NCI-H1930 (cell line): ENCODE results near the gene FUT2.
A peak's percentile ranks its signal among the peaks of the same experiment; 100 is the strongest.
"Not testable (repeated sequence)": the region's sequence is repeated elsewhere in the genome, so short reads cannot be mapped to it uniquely, and the experiment has no call there.

Experiments
- DNase-seq, 2 experiments: peaks; one replicate each; lab custom pipeline; 2025; lab: John Stamatoyannopoulos, UW

The FUT2 gene

DNA sequence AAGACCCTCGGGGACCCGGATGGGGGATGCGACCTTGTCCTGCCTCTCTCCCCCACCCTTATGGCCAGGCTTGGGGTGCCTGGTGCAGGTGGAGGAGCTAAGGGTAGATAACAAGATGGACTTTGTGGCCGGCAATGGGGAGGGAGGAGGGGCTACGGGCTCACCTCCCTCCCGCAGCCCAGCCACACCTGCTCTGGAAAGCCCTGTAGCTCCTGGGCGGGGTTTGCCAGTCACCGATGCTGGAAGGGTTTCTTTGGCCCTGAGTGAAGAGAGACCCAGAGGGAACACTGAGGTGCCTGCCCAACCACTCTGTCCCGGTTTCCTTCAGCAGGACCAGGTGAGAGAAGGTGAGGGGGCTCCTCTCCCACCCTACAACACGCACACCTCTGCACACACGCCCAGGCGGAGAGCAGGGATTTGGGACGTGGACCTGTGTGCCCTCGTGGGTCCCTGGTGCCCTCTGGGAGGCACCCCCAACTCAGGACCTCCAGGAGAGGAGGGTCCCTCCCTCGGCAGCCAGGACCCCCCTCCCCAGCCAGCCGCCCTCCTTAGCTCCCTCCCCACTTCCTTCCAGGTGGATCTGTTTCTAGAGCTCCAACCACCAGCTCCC lies at the start of gene FUT2:
Gene FUT2, plus strand, starts transcription at position 229 of the 610 bp plus-strand sequence. CDS start 6,986 bp downstream, outside the sequence.
- no peak for DNase-seq

DNA sequence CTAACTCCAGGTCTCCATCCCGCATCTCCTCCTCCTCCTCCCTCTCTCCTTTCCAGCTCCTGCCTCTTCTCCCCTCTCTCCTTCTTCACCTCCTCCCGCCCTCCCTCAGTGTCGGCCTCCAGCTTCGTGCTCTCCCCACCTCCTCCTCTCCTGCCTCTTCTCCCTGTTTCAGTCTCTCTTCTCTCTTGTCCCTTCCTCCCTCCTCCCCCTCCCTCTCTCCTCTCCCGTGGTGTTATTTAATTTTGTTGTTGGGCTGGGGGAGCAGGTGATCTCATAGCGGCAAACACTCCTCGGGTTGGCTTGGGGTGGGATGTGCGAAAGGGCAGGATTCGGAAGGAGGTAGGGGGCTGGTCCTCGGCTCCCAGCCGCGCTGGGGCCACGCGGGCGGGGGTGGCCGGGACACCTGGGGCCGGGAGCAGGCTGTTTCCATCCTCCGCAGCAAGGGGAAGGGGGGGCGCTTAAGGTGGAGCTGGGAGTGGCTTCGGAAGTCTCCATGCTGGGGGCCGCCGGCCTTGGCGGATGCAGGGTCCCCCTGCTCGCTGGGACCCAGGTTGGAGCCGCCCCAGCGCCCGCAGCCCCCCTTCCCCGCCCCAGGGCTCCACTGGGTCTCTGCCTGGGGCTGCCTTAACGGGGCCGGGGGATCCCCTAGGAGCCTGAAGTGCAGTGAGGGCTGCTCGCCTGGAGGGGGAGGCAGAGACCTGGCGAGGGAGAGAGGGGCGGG lies 49.6 kb upstream of the FUT2 start, which contains the start of gene CA11:
Gene CA11, minus strand, starts transcription at position 187 of the 721 bp plus-strand sequence. CDS start 555 bp downstream, outside the sequence.
- DNase-seq = peak; percentile 90 to 91

DNA sequence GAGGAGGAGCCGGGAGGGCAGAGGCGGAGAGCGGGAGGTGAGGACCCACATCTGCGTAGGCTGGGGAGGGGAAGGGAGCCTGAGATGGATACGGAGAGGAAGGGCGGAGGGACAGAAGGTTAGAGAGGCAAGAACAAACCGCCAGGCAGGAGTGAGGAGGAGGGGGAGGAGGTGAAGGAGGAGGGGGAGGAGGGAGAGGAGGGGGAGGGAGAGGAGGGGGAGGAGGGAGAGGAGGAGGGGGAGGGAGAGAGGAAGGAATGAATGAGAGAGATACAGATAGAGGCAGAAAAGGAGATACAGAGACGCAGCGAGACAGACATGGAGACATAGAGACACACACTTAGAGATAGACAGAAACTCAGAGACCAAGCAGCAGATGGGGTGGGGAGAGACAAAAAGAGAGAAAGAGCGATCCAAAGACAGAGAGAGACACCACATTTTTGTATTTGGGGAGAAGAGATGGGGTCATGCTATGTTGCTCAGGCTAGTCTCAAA lies 49.0 kb upstream of the FUT2 start:
- DNase-seq = no peak

DNA sequence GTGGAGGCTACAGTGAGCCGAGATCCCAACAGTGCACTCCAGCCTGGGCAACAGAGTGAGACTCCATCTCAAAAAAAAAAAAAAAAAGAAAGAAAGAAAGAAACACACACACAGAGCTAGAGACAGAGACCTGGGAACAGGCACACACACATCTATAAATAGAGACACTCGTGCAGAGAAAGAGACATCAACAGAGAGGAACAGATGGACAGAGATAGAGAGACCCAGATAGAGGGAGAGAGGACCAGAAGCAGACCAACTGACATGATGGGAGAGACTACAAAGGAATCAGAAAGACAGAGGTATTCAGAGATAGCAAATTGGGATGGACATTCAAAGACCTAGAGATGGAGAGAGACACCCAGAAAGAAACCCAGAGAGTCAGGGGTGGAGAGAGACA lies 47.6 kb upstream of the FUT2 start:
- no peak for DNase-seq

DNA sequence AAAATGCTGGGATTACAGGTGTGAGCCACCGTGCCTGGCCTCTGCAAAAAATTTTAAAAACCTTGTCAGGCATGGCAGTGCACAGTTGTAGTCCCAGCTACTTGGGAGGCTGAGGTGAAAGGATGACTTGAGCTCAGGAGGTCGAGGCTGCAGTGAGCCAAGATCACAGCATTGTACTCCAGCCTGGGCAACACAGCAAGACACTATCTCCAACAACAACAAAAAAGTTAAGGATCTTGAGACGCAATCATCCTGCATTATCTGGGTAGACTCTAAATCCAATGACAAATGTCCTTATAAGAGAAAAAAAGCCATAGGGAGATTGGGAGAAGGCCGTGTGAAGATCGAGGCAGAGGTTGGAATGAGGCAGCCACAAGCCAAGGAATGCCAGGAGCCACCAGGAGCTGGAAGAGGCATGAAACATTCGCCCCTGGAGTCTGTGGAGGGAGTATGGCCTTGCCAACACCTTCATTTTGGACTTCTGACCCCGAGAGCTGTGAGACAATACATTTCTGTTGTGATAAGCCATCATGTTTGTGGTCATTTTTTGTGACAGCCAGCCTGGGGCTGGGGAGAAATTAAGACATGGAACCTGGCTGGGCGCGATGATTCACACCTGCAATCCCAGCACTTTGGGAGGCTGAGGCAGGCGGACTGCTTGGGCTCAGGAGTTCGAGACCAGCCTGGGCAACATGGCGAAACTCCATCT lies 44.6 kb upstream of the FUT2 start:
- no peak for DNase-seq

DNA sequence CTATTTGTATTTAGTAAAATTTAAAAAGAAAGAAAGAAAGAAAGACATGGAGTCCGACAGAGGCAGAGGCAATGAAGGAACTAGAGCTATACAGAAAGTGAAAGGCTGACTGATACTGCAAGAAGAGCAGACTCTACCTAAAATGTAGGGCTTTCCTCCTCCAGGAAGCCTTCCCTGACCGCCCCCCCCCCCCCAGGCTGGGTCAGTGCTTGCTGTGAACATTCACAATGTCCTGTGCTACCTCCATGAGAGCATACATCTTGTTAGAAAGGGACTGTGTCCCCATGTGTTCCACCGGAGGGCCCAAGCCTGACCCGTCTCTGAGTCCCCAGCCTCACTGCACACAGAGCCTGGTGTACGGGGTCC lies 44.1 kb upstream of the FUT2 start:
- DNase-seq = no peak

DNA sequence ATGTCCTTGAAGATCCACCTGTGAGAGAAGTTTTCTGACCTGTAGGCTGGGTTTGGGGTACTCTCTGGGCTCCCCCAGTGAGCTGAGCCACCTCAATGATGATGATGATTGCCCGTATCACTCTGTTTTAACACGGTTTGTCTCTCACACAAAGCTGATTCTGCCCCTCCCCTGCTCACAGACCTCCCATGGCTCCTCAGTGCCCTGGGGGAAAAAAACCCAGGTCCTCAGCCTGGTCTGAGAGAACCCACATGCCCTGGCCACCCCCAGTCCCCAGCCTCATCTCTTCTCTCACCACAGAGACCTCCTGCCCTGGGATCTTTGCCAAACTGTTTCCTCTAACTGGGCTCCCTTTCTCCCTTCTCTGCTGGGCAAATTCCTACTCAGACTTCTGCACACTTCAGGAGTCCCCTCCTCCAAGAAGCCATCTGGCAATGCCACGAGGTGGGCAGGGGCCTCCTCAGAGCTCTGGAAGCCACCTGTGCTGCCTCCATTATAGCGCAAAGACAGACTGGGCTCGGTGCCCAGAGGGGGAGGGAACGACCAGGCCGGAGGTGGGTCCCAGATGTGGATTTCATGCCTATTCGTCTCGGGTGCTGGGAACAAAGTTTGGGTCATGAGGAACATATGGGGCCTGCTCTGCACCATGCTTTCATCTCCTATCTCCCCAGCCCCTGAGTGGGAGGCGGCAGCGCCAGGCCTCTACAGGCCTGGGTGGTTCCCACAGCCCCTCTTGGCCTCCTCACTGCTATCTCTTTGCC lies 41.3 kb upstream of the FUT2 start:
- no peak for DNase-seq

DNA sequence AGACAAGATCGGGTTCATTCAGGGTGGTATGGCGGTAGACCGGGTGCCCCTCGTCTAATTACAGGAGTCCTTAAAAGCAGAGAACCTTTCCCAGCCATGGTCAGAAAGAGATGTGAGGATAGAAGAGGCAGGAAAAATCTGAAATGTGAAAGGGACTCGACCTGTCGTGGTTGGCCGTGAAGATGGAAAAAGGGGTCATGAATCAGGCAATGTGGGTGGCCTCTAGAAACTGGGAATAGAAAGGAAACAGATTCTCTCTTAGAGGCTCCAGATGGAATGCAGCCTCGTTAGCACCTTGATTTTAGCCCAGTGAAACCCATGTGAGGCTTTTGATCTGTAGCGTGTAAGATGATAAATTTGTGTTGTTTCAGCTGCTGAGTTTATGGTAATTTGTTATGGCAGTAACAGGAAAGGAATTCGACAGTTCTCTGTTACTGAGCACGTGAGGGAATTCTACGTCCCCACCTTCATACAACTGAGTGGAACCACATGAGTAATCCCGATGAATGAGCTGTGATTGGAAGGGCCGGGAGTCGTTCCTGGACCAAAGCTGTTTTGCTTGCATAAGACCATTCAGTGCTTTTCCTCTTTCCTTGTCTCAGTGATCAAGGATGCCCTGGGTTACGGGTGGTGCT lies 38.8 kb upstream of the FUT2 start:
- DNase-seq = no peak

DNA sequence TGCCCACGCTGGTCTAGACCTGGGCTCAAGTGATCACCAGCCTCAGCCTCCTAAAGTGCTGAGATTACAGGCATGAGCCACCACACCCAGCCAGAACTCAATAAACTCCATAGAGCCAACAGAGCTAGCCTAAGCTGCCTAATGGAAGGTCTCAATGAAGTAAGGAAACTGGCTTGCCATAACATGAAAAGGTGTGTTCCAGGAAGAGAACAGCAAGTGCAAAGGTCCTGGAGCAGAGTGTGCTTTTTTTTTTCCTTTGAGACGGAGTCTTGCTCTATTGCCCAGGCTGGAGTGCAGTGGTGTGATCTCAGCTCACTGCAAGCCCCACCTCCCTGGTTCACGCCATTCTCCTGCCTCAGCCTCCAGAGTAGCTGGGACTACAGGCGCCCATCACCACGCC lies 37.9 kb upstream of the FUT2 start:
- DNase-seq = not testable (repeated sequence)

DNA sequence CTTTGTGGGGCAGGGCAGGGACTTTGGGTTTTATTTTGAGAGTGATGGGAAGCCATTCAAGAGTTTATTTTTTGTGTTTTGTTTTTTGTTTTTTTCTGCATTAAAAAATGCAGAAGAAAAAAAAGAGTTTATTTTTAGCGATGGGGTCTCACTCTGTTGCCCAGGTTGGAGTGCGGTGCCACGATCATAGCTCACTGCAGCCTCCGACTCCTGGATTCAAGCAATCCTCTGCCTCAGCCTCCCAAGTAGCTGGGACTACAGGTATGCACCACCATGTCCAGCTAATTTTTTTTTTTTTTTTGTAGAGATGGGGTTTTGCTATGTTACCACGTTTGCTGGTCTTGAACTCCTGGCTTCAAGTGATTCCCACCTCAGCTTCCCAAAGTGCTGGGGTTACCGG lies 37.3 kb upstream of the FUT2 start:
- DNase-seq = no peak

DNA sequence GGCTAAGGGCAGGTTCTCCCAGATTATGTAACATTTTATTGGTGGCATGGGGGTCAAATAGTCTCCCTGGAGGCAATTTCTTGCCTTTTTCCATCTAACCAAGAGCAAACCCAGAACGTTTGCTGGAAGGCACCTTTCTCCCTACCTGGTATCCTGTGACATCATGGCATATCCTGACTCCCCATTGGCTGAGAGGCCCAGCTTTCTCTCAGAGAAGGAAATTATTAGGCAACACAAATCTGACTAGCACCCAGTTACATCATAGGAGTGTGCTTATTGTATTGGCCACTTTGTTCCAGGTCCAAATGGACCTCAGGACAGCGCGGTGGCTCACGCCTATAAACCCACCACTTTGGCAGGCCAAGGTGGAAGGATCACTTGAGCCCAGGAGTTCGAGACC lies 36.0 kb upstream of the FUT2 start:
- DNase-seq = no peak

DNA sequence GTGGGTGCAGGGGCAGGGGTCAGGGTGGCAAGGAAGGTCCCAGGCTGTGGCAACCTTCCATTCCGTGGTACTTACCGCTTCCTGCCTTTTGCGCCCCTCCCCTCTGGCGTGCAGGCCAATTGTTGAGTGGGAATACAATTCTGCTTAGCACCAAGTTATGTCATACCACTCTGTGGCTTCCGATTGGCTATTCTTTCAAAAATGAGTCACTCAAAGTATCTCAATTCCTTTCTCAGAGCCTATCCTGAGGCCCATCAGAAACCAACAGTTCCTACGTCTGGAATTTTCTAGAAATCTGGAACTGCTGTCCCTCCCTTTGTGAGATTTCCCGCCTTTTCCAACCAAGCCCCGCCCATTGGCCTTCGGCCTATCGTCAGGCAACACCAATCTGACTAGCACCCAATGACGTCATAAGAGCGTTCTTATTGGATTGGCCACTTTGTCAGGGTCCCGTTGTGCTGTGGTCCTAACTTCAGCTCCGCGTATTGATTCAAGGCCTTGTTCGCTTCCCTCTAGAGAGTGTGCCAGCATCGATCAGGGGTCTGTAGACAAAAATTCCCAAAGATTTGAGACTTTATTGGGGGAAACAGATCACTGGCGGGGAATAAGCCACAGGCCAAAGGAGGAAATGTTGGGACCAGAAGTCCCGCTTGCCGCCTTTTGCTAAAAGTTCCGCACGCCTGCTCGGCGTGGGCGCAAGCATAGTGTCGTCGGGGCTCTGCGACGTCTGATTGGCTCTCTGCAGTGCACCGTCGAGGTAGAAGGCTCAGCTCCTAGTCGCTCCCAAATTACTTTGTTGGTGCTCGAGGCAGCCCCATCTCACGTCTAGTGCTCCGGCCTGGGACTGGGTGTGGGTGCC lies 34.7 kb upstream of the FUT2 start:
- peak; percentile 86 to 95 for DNase-seq

DNA sequence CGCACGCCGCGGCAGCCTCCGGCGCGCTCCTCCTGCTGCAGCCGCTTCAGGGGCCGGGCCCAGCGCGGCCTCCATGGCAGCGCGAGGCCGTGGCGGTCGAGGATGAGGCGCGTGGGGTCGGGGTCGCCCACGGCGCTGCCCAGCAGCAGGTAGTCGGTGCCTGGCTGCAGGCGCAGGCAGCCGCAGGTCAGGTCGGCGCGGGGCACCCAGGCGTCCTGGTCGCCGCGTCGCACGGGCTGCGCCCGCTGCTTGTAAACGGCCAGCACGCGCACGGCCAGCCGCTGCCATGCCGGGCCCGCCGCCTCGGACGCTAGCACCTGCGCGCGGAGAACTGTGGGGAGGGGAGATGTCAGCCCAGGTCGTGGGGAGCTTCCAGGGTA lies 34.1 kb upstream of the FUT2 start:
- DNase-seq = no peak

DNA sequence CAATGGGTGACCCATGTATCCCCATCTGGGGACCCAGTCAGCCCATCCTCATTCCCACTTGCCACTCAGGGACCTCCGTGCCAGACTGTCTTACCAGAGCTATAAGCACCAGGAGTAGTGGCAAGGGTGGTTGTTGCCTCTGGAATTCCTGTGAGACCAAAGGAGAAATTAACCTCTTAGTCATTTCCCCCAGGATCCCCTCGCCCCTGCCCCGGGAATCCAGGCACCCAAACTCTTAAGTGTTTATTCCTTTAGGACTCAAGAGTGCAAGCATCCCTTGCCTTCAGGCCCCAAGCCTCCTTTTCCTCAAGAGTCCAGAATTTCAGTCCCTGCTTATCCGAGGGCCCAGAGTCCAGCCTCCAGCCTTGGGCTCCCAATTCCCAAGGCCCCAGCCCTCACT lies 32.1 kb upstream of the FUT2 start:
- no peak for DNase-seq

DNA sequence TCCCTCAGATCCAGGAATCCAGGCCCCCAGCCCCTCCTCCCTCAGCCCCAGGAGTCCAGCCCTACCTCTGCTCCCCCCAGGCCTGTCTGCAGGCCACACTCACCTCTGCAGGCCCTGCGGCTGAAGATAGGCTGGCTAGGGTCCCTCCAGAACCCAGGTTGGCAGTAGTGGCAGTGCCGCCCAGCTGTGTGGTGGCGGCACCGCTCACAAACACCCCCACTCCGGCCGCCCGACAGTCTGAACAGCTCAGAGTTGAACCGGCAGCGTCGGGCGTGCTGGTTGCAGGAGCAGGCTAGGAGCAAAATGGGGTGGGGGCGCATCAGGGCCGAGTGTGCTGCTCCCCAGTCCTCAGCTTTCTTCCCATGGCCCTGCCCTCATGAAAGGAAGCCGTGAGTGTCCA lies 31.3 kb upstream of the FUT2 start:
- no peak for DNase-seq

DNA sequence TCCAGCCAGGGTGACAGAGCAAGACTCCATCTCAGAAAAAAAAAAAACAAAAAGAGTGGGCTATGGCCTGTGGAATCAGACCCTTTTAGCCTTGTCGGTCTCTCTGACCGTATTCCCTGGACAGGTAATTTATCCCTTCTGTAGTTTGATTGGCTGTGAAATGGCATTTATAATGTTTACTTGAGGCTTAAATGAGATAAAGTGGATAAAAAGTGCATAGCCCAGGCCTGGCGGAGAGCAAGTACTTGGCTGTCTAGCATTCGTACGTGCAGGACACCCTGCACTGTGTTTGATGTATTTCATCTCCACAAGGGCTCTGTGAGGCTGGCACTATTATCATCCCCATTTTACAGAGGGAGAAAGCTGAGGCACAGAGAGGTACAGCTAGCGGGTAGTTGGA lies 30.0 kb upstream of the FUT2 start:
- no peak for DNase-seq

DNA sequence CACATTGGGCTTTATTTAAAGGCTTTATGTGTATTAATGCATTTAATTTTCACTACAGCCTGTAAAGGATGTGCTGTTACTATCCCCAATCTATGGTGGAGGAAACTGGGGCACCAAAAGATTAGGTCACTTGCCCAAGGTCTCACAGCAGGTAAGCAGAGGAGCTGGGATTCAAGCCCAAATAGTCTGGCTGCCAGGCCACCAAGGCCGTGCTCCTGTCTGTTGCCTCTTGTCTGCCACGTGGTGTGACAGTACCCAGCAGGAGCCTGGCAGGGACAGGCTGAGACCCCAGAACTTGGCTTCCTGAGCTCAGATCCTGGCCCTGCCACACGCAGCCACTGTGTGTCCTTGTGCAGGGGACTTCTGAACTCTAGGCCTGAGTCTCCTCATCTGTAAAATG lies 27.4 kb upstream of the FUT2 start:
- no peak for DNase-seq

DNA sequence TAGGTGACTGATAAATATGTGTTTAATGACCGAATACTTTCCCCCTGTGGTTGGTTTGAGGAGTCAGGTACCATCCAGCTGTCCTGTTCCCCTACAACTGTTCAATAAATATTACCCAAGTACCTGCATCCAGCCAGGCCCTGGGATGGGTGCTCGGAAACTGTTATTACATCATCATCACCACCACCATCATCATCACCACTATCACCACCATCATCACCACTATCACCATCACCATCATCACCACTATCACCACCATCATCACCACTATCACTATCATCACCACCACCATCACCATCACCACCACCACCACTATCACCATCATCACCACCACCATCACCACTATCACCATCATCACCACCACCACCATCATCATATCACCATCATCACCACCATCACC lies 27.0 kb upstream of the FUT2 start:
- DNase-seq = no peak

DNA sequence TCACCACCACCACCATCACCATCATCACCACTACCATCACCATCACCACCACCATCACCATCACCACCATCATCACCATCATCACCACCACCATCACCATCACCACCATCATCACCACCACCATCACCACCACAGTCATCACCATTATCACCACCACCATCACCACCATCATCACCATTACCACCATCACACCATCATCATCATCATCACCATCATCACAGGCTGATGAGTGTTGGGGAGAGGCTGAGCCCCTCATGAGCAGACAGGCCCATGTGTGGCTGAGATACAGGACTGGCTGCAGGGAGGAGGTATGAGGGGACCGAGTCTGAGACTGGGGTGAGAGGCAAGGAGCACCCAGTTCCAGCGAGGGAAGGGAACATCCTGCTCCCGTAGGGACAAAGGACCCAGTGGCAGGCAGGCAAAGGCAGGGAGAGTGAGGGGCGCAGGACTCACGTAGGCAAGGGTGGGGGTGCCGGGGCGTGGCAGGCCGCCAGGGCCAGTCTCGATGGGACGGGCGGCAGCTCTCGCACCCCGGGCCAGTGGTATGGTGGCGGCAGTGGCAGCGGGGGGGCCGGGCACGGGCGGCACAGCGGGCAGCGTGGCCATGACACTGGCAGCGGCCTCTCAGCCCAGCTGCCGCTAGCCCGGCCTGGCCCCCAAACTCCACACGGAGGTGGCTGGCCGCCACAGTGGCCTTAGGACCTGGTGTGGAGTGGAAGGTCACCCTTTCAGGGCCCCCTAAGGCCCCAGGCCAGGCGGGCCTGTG lies 25.7 kb upstream of the FUT2 start:
- no peak for DNase-seq
